BLaER1 treated with 17β-estradiol and CSF1 and Interleukin-3, amounts not matched to agents 10 nM and 100 nM (cell line): Measurements from ENCODE around the gene BABAM1.

Experiments used
- H3K27ac ChIP-seq, 11 experiments: shearing (Covaris generic); formaldehyde crosslinking; 2 replicates each; pipeline ENCODE4 v1.8.1; 2022
- H3K27me3 ChIP-seq, 11 experiments: shearing (Covaris generic); formaldehyde crosslinking; 2 replicates each; pipeline ENCODE4 v1.8.1; 2022
- H3K36me3 ChIP-seq, 11 experiments: shearing (Covaris generic); formaldehyde crosslinking; 2 replicates each; pipeline ENCODE4 v1.8.1; 2022
- H3K4me1 ChIP-seq, 10 experiments: shearing (Covaris generic); formaldehyde crosslinking; 2 replicates each; pipeline ENCODE4 v1.8.1; 2022
- H3K4me2 ChIP-seq, 11 experiments: shearing (Covaris generic); formaldehyde crosslinking; 2 replicates each; pipeline ENCODE4 v1.8.1; 2022
- H3K4me3 ChIP-seq, 10 experiments: shearing (Covaris generic); formaldehyde crosslinking; 2 replicates each; pipeline ENCODE4 v1.8.1; 2022
- H3K9ac ChIP-seq, 11 experiments: shearing (Covaris generic); formaldehyde crosslinking; 2 replicates each; pipeline ENCODE4 v1.8.1; 2022
- H3K9me3 ChIP-seq, 11 experiments: shearing (Covaris generic); formaldehyde crosslinking; replicated peaks in 1 of 11; 2 replicates each; pipeline ENCODE4 v1.8.1; 2022
- H4K20me1 ChIP-seq, 11 experiments: shearing (Covaris generic); formaldehyde crosslinking; 2 replicates each; pipeline ENCODE4 v1.8.1; 2022
- Cebpa-rat ChIP-seq, 11 experiments: shearing (Covaris generic); IDR thresholded peaks; 2 replicates each; pipeline ENCODE4 v1.8.1; 2022

Gene BABAM1

GRCh38 chr19:17305517-17306284 is 38.5 kb downstream of the BABAM1 start, which contains the start of gene MRPL34:
TSS of gene MRPL34 (plus strand) at chr19:17305872. CDS start at chr19:17305893, 21 bp downstream.
- Histone ChIP-seq H3K4me1 (peaks cover 63 to 74% (median 69%) of the 10 kb centered on the region in 10 experiments), H3K4me2 (peak within 1 kb of the TSS; percentile 78 to 99 (median 97)), H3K27me3 (no peaks in the 10 kb centered on the region), H4K20me1 (peaks cover 6 to 27% (median 11%) of the 10 kb centered on the region in 11 experiments; a peak in 19 of 22 replicates), H3K27ac (peak within 1 kb of the TSS; percentile 73 to 93 (median 89)), H3K9me3 (no peaks in the 10 kb centered on the region), H3K4me3 (peak within 1 kb of the TSS; percentile 69 to 86 (median 77)), H3K9ac (peak within 1 kb of the TSS; percentile 83 to 94 (median 88)), H3K36me3 (peaks cover 9 to 13% (median 10%) of the 10 kb centered on the region in 11 experiments; a peak in 21 of 22 replicates)
- no peak for TF ChIP-seq Cebpa-rat (IDR thresholded peaks at IDR 0.05)

- H3K36me3 ChIP-seq: peaks cover 3 to 13% (median 6%) of the 10 kb centered on the region in 11 experiments; a peak in 21 of 22 replicates
- H3K4me3 ChIP-seq: peak overlapping the region; percentile 69 to 86 (median 77)
- peak overlapping the region; percentile 73 to 93 (median 89) for H3K27ac ChIP-seq
- TF ChIP-seq Cebpa-rat (IDR thresholded peaks at IDR 0.05): no peak
- peak overlapping the region; percentile 83 to 94 (median 88) for H3K9ac ChIP-seq
- H3K4me1 ChIP-seq: peaks cover 68 to 75% (median 71%) of the 10 kb centered on the region in 10 experiments
- H4K20me1 ChIP-seq: peaks cover 5 to 27% (median 14%) of the 10 kb centered on the region in 11 experiments; a peak in 20 of 22 replicates
- no peaks in the 10 kb centered on the region for H3K27me3 ChIP-seq
- peak overlapping the region; percentile 78 to 99 (median 96) for H3K4me2 ChIP-seq
- no peaks in the 10 kb centered on the region for H3K9me3 ChIP-seq
Observed at GRCh38 chr19:17306285-17306714, 39.1 kb downstream of the BABAM1 start.

- peaks cover 57 to 71% (median 69%) of the 10 kb centered on the region in 10 experiments for H3K4me1 ChIP-seq
- peaks cover 21 to 35% (median 30%) of the 10 kb centered on the region in 11 experiments; a peak in 21 of 22 replicates for H4K20me1 ChIP-seq
- no peaks in the 10 kb centered on the region for H3K9me3 ChIP-seq
- H3K4me2 ChIP-seq: peak overlapping the region; percentile 78 to 99 (median 96); a peak in 21 of 22 replicates
- H3K36me3 ChIP-seq: peaks cover 14 to 26% (median 18%) of the 10 kb centered on the region in 11 experiments; a peak in 21 of 22 replicates
- no peak for TF ChIP-seq Cebpa-rat (IDR thresholded peaks at IDR 0.05)
- no peak overlapping the region for H3K4me3 ChIP-seq
- peak overlapping the region in 3 of 11 experiments; percentile 12 to 94 (median 88); a peak in 3 of 22 replicates for H3K9ac ChIP-seq
- no peaks in the 10 kb centered on the region for H3K27me3 ChIP-seq
- peak overlapping the region in 1 of 11 experiments; percentile 23; a peak in 1 of 22 replicates for H3K27ac ChIP-seq
Observed at GRCh38 chr19:17307876-17308377, 40.7 kb downstream of the BABAM1 start.

GRCh38 chr19:17309198-17309964 is 42.1 kb downstream of the BABAM1 start, which contains the start of gene DDA1:
TSS of gene DDA1 (plus strand) at chr19:17309563. CDS start at chr19:17309655, 92 bp downstream.
- Histone ChIP-seq H3K9ac (peak within 1 kb of the TSS; percentile 85 to 94 (median 89)), H3K4me1 (peaks cover 46 to 60% (median 58%) of the 10 kb centered on the region in 10 experiments), H3K27me3 (no peaks in the 10 kb centered on the region), H3K27ac (peak within 1 kb of the TSS; percentile 77 to 90 (median 85)), H3K4me2 (peak within 1 kb of the TSS; percentile 94 to 99 (median 97)), H3K9me3 (no peaks in the 10 kb centered on the region), H3K4me3 (peak within 1 kb of the TSS; percentile 78 to 97 (median 90)), H4K20me1 (peaks cover 34 to 49% (median 45%) of the 10 kb centered on the region in 11 experiments; a peak in 21 of 22 replicates), H3K36me3 (peaks cover 24 to 41% (median 32%) of the 10 kb centered on the region in 11 experiments)
- no peak for TF ChIP-seq Cebpa-rat (IDR thresholded peaks at IDR 0.05)

GRCh38 chr19:17309965-17310461 is 42.8 kb downstream of the BABAM1 start:
- no peaks in the 10 kb centered on the region for H3K27me3 ChIP-seq
- peaks cover 40 to 54% (median 52%) of the 10 kb centered on the region in 10 experiments for H3K4me1 ChIP-seq
- peak overlapping the region; percentile 85 to 94 (median 89) for H3K9ac ChIP-seq
- TF ChIP-seq Cebpa-rat (IDR thresholded peaks at IDR 0.05): no peak
- peak overlapping the region; percentile 77 to 90 (median 85) for H3K27ac ChIP-seq
- peak overlapping the region; percentile 78 to 97 (median 90) for H3K4me3 ChIP-seq
- peaks cover 34 to 53% (median 48%) of the 10 kb centered on the region in 11 experiments; a peak in 21 of 22 replicates for H4K20me1 ChIP-seq
- no peaks in the 10 kb centered on the region for H3K9me3 ChIP-seq
- peak overlapping the region; percentile 84 to 99 (median 95) for H3K4me2 ChIP-seq
- peaks cover 29 to 46% (median 37%) of the 10 kb centered on the region in 11 experiments for H3K36me3 ChIP-seq

GRCh38 chr19:17311455-17312188 is 44.4 kb downstream of the BABAM1 start:
- no peak for TF ChIP-seq Cebpa-rat (IDR thresholded peaks at IDR 0.05)
- Histone ChIP-seq H4K20me1 (peaks cover 34 to 60% (median 52%) of the 10 kb centered on the region in 11 experiments; a peak in 21 of 22 replicates), H3K36me3 (peaks cover 39 to 58% (median 50%) of the 10 kb centered on the region in 11 experiments), H3K27me3 (no peaks in the 10 kb centered on the region), H3K9me3 (no peaks in the 10 kb centered on the region), H3K4me2 (peak overlapping the region in 8 of 11 experiments; percentile 18 to 99 (median 94); a peak in 10 of 22 replicates), H3K4me3 (no peak overlapping the region), H3K27ac (0 out of 22 replicates have a peak overlapping the region, but pooled peaks of 1 of the 11 experiments have one; percentile 7), H3K9ac (peak overlapping the region in 8 of 11 experiments; percentile 34 to 91 (median 50); a peak in 12 of 22 replicates), H3K4me1 (peaks cover 33 to 62% (median 47%) of the 10 kb centered on the region in 10 experiments)
